Parathyroid adenoma (tissue), 2 donors: ENCODE measurements around the gene IGDCC3.

Experiments
- H2AFZ ChIP-seq: fragments of 300-600 bp; sonication (generic); one replicate; pipeline ENCODE4 v1.7.0; 2017; ENCODE audit warnings: antibody characterized with exemption, mild to moderate bottlenecking
- H3K27ac ChIP-seq: fragments of 300-600 bp; sonication (generic); one replicate; pipeline ENCODE4 v1.7.0; 2017
- H3K27me3 ChIP-seq: fragments of 300-600 bp; sonication (generic); one replicate; pipeline ENCODE4 v1.7.0; 2017; ENCODE audit warnings: low read length; ENCODE audit not compliant: control insufficient read depth, insufficient read depth
- H3K36me3 ChIP-seq: fragments of 300-600 bp; sonication (generic); one replicate; pipeline ENCODE4 v1.7.0; 2017; ENCODE audit warnings: low read length; ENCODE audit not compliant: control insufficient read depth, insufficient read depth
- H3K4me1 ChIP-seq: fragments of 300-600 bp; sonication (generic); one replicate; pipeline ENCODE4 v1.7.0; 2017; ENCODE audit warnings: control low read depth
- H3K4me2 ChIP-seq: fragments of 300-600 bp; sonication (generic); one replicate; pipeline ENCODE4 v1.7.0; 2017; ENCODE audit warnings: low read length
- H3K4me3 ChIP-seq: fragments of 300-600 bp; sonication (generic); one replicate; pipeline ENCODE4 v1.7.0; 2017; ENCODE audit warnings: low read depth, low read length
- H3K79me2 ChIP-seq: fragments of 300-600 bp; sonication (generic); one replicate; pipeline ENCODE4 v1.7.0; 2017; ENCODE audit warnings: control low read depth
- H3K9ac ChIP-seq: fragments of 300-600 bp; sonication (generic); one replicate; pipeline ENCODE4 v1.7.0; 2017; ENCODE audit warnings: mild to moderate bottlenecking
- H3K9me3 ChIP-seq: fragments of 300-600 bp; sonication (generic); one replicate; pipeline ENCODE4 v1.7.0; 2017; ENCODE audit warnings: low read length; ENCODE audit not compliant: control insufficient read depth
- TF ChIP-seq, protein P1 (sequence below): fragments of 300-600 bp; sonication (generic); IDR thresholded peaks from one replicate; pipeline ENCODE4 v1.7.0; 2017; ENCODE audit warnings: antibody characterized with exemption, mild to moderate bottlenecking
- donor health status: primary hyperparathyroidism.

The IGDCC3 gene

DNA sequence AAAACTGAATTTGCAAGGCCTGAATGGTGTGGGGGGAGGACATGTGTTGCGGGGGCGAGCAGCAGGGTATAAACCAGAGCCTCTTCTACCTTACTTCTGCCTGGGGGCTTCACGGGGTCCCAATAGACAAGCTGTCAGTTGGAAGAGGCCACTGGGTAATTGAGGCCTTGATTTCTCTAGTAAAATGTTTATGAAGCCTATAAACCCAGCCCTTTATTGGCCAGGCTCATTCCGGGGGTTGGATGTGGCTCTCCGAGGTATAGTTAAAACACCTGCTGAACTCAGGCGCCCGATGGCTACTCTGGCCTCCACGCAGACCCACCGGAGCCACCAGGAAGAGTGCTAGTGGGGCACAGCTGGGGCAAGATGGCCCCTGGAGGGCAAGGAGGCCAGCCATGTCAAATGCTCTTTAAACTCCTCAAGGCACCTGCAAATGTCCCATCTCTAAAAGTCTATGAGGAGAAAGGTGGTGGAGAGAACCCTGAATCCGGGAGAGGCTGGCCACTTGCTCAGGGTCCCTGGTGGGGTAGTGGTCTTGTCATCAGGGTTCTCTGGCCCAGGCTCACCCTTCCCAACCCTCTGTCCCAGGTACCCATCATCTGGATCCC, 34.3 kb downstream of the IGDCC3 start:
- H3K9ac ChIP-seq: no peak overlapping the region
- H3K27ac ChIP-seq: no peak overlapping the region
- no peaks in the 10 kb centered on the region for H3K36me3 ChIP-seq
- no peaks in the 10 kb centered on the region for H3K79me2 ChIP-seq
- no peaks in the 10 kb centered on the region for H3K9me3 ChIP-seq
- no peaks in the 10 kb centered on the region for H3K4me1 ChIP-seq
- H3K27me3 ChIP-seq: no peaks in the 10 kb centered on the region
- no peak overlapping the region for H2AFZ ChIP-seq
- H3K4me3 ChIP-seq: no peak overlapping the region
- TF ChIP-seq, protein P1, sequence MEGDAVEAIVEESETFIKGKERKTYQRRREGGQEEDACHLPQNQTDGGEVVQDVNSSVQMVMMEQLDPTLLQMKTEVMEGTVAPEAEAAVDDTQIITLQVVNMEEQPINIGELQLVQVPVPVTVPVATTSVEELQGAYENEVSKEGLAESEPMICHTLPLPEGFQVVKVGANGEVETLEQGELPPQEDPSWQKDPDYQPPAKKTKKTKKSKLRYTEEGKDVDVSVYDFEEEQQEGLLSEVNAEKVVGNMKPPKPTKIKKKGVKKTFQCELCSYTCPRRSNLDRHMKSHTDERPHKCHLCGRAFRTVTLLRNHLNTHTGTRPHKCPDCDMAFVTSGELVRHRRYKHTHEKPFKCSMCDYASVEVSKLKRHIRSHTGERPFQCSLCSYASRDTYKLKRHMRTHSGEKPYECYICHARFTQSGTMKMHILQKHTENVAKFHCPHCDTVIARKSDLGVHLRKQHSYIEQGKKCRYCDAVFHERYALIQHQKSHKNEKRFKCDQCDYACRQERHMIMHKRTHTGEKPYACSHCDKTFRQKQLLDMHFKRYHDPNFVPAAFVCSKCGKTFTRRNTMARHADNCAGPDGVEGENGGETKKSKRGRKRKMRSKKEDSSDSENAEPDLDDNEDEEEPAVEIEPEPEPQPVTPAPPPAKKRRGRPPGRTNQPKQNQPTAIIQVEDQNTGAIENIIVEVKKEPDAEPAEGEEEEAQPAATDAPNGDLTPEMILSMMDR: no peak
- no peak overlapping the region for H3K4me2 ChIP-seq

- Histone ChIP-seq H3K79me2 (no peaks in the 10 kb centered on the region), H2AFZ (no peak overlapping the region), H3K27me3 (no peaks in the 10 kb centered on the region), H3K4me1 (no peaks in the 10 kb centered on the region), H3K9me3 (no peaks in the 10 kb centered on the region), H3K4me3 (no peak overlapping the region), H3K4me2 (no peak overlapping the region), H3K27ac (no peak overlapping the region), H3K9ac (no peak overlapping the region), H3K36me3 (no peaks in the 10 kb centered on the region)
- TF ChIP-seq, protein P1: no peak
These were observed 35.3 kb downstream of the IGDCC3 start for GRCh38 chr15:65342493-65342892.

- no peaks in the 10 kb centered on the region for H3K36me3 ChIP-seq
- H2AFZ ChIP-seq: no peak overlapping the region
- H3K9me3 ChIP-seq: no peaks in the 10 kb centered on the region
- H3K9ac ChIP-seq: no peak overlapping the region
- no peaks in the 10 kb centered on the region for H3K4me1 ChIP-seq
- TF ChIP-seq, protein P1: no peak
- H3K4me2 ChIP-seq: no peak overlapping the region
- H3K79me2 ChIP-seq: no peaks in the 10 kb centered on the region
- no peaks in the 10 kb centered on the region for H3K27me3 ChIP-seq
- no peak overlapping the region for H3K27ac ChIP-seq
- no peak overlapping the region for H3K4me3 ChIP-seq
These were observed 37.9 kb downstream of the IGDCC3 start for GRCh38 chr15:65339920-65340319.

- H3K9me3 ChIP-seq: no peaks in the 10 kb centered on the region
- H3K4me1 ChIP-seq: no peaks in the 10 kb centered on the region
- H3K9ac ChIP-seq: no peak overlapping the region
- H3K79me2 ChIP-seq: no peaks in the 10 kb centered on the region
- H3K27ac ChIP-seq: no peak overlapping the region
- TF ChIP-seq, protein P1: no peak
- no peak overlapping the region for H3K4me2 ChIP-seq
- no peaks in the 10 kb centered on the region for H3K27me3 ChIP-seq
- no peak overlapping the region for H2AFZ ChIP-seq
- H3K4me3 ChIP-seq: no peak overlapping the region
- no peaks in the 10 kb centered on the region for H3K36me3 ChIP-seq
These were observed 38.4 kb downstream of the IGDCC3 start for GRCh38 chr15:65339416-65339815.

GRCh38 chr15:65338823-65339222, 39.0 kb downstream of the IGDCC3 start:
- Histone ChIP-seq H3K4me3 (no peak overlapping the region), H3K4me1 (no peaks in the 10 kb centered on the region), H3K9ac (no peak overlapping the region), H3K36me3 (no peaks in the 10 kb centered on the region), H3K4me2 (no peak overlapping the region), H3K27me3 (no peaks in the 10 kb centered on the region), H3K27ac (no peak overlapping the region), H3K9me3 (no peaks in the 10 kb centered on the region), H2AFZ (no peak overlapping the region), H3K79me2 (no peaks in the 10 kb centered on the region)
- TF ChIP-seq, protein P1: no peak
